CD14-positive monocyte (primary cell): Measurements from ENCODE around the gene OR6C74. TPM values are rescaled to one million over a fixed set of nuclear protein-coding genes. Genes with fewer than 3 reads are reported as not detected.

Experiments
- DNase-seq, 3 donors: peaks; one replicate each; pipeline ENCODE4 v3.0.0-alpha.2; 2011 to 2022
- H2AFZ ChIP-seq: 2 replicates; pipeline ENCODE4 v1.6.0; 2012; ENCODE audit warnings: mild to moderate bottlenecking, low read depth, low read length, inconsistent platforms; ENCODE audit not compliant: insufficient read depth, poor library complexity, severe bottlenecking
- H3K27ac ChIP-seq, 2 donors: 1 replicate in 1 of 2; 2 replicates in 1 of 2; pipeline ENCODE4 v1.5.1; 2012 to 2013; ENCODE audit warnings: low read length in 2 of 2, control low read depth in 1 of 2, inconsistent platforms in 1 of 2, low read depth in 1 of 2, mild to moderate bottlenecking in 1 of 2
- H3K27me3 ChIP-seq, 2 donors: one replicate each; pipeline versions ENCODE4 v1.6.0 to v1.6.1; 2011 to 2013; ENCODE audit warnings: low read length in 2 of 2; ENCODE audit not compliant: control insufficient read depth in 2 of 2, insufficient read depth in 2 of 2
- H3K36me3 ChIP-seq, 2 donors: replicated peaks in 1 of 2; 1 replicate in 1 of 2; 2 replicates in 1 of 2; pipeline versions ENCODE4 v1.5.1 to v1.6.1; 2012 to 2013; ENCODE audit warnings: low read length in 2 of 2, control low read depth in 1 of 2, inconsistent platforms in 1 of 2, mild to moderate bottlenecking in 1 of 2; ENCODE audit not compliant: insufficient read depth in 2 of 2, control insufficient read depth in 1 of 2
- H3K4me1 ChIP-seq, 2 donors: 1 replicate in 1 of 2; 2 replicates in 1 of 2; pipeline versions ENCODE4 v1.5.1 to v1.6.1; 2012 to 2013; ENCODE audit warnings: low read length in 2 of 2, control low read depth in 1 of 2, inconsistent platforms in 1 of 2, mild to moderate bottlenecking in 1 of 2, moderate library complexity in 1 of 2; ENCODE audit not compliant: insufficient read depth in 2 of 2, control insufficient read depth in 1 of 2
- H3K4me2 ChIP-seq: replicated peaks from 2 replicates; pipeline ENCODE3; 2012; ENCODE audit warnings: low read length, moderate library complexity, mild to moderate bottlenecking; ENCODE audit not compliant: poor library complexity, severe bottlenecking; ENCODE audit errors: extremely low read depth
- H3K4me3 ChIP-seq, 3 experiments: fragments of 200-600 bp in 1 of 3; sonication (generic) in 1 of 3; replicated peaks in 1 of 3; 1 replicate in 2 of 3; 2 replicates in 1 of 3; pipeline ENCODE4 v1.5.1; 2011 to 2013; ENCODE audit warnings: low read length in 3 of 3, mild to moderate bottlenecking in 3 of 3, control low read depth in 2 of 3, low read depth in 2 of 3, inconsistent platforms in 1 of 3, moderate library complexity in 1 of 3
- H3K79me2 ChIP-seq: 2 replicates; pipeline ENCODE4 v1.6.0; 2012; ENCODE audit warnings: mild to moderate bottlenecking, control low read depth, inconsistent platforms, low read length, moderate library complexity; ENCODE audit not compliant: insufficient read depth
- H3K9ac ChIP-seq: 2 replicates; pipeline ENCODE4 v1.6.0; 2017; ENCODE audit warnings: low read length, mild to moderate bottlenecking; ENCODE audit not compliant: insufficient read depth, poor library complexity, severe bottlenecking
- H3K9me3 ChIP-seq, 2 donors: replicated peaks in 1 of 2; 1 replicate in 1 of 2; 2 replicates in 1 of 2; pipeline versions ENCODE4 v1.5.1 to v1.6.1; 2012 to 2013; ENCODE audit warnings: low read length in 2 of 2, control low read depth in 1 of 2; ENCODE audit not compliant: control insufficient read depth in 1 of 2, insufficient read depth in 1 of 2
- H4K20me1 ChIP-seq: 2 replicates; pipeline ENCODE4 v1.6.0; 2012; ENCODE audit warnings: mild to moderate bottlenecking, low read length, control low read depth, moderate library complexity; ENCODE audit not compliant: insufficient read depth
- H3K27ac Mint-ChIP-seq, 7 donors: one replicate each; pipeline ENCODE4 v1.8.0; 2020; ENCODE audit warnings: mild to moderate bottlenecking in 7 of 7, mixed read lengths in 7 of 7, moderate library complexity in 6 of 7, inconsistent platforms in 2 of 7
- H3K27me3 Mint-ChIP-seq, 3 donors: one replicate each; pipeline ENCODE4 v1.8.0; 2021 to 2022; ENCODE audit warnings: low read depth in 3 of 3, mild to moderate bottlenecking in 3 of 3, mixed read lengths in 3 of 3, moderate library complexity in 3 of 3, inconsistent platforms in 1 of 3
- H3K36me3 Mint-ChIP-seq, 2 donors: one replicate each; pipeline ENCODE4 v1.8.0; 2020; ENCODE audit warnings: mixed read lengths in 2 of 2, inconsistent platforms in 1 of 2, mild to moderate bottlenecking in 1 of 2
- H3K4me1 Mint-ChIP-seq: one replicate; pipeline ENCODE4 v1.8.0; 2020; ENCODE audit warnings: mild to moderate bottlenecking, mixed read lengths
- H3K4me3 Mint-ChIP-seq, 2 donors: one replicate each; pipeline ENCODE4 v1.8.0; 2020; ENCODE audit warnings: mild to moderate bottlenecking in 2 of 2, mixed read lengths in 2 of 2, moderate library complexity in 1 of 2
- H3K9me3 Mint-ChIP-seq, 7 donors: one replicate each; pipeline ENCODE4 v1.8.0; 2020 to 2022; ENCODE audit warnings: mixed read lengths in 7 of 7, mild to moderate bottlenecking in 6 of 7, moderate library complexity in 6 of 7, inconsistent platforms in 2 of 7
- CTCF ChIP-seq: fragments of 200-600 bp; IDR thresholded peaks from one replicate; pipeline ENCODE4 v1.8.0; 2022; ENCODE audit warnings: antibody characterized with exemption, mild to moderate bottlenecking
- WGBS: methylation state at CpG from one replicate; pipeline ENCODE4 v1.1.5; 2013; ENCODE audit warnings: missing lambda C conversion rate; ENCODE audit not compliant: insufficient coverage; 5-methylcytosine and 5-hydroxymethylcytosine counted together
- intact Hi-C, 2 donors: fragments of 100-400 bp; cut with micrococcal nuclease; formaldehyde crosslinking; loops; one replicate each; pipeline versions ENCODE4 v1.15.0 to v1.15.1; 2023
- polyA plus RNA-seq, 3 donors: library from polyadenylated mRNA; depleted of rRNA in 1 of 3; unstranded in 2 of 3; stranded (reverse) in 1 of 3; fragments of 300-500 nt in 2 of 3; fragments of >200 nt in 1 of 3; fragmentation: Illumina TruSeq in 2 of 3; gene quantifications; 1 replicate in 2 of 3; 2 replicates in 1 of 3; pipeline ENCODE4 v1.2.3, GENCODE V29; 2012 to 2021

Gene OR6C74
- polyA plus RNA-seq, 3 donors = not detected

- TF ChIP-seq CTCF = no peak
- H3K4me2 ChIP-seq = no peak overlapping the region
- H3K27me3 ChIP-seq = peaks cover 0 to 2% of the 10 kb centered on the region in 2 donors
- Mint-ChIP-seq H3K36me3 (no peaks in the 10 kb centered on the region), H3K9me3 (peaks cover 0 to 3% (median 0%) of the 10 kb centered on the region in 7 donors), H3K27me3 (peaks cover 2 to 6% (median 6%) of the 10 kb centered on the region in 3 donors), H3K4me3 (no peak overlapping the region), H3K27ac (no peak overlapping the region), H3K4me1 (no peaks in the 10 kb centered on the region)
- no peak overlapping the region for H3K27ac ChIP-seq
- H3K9me3 ChIP-seq = no peaks in the 10 kb centered on the region
- no peak overlapping the region for H2AFZ ChIP-seq
- H3K9ac ChIP-seq = no peak overlapping the region
- intact Hi-C loops = no loop called here
- H3K4me3 ChIP-seq = no peak overlapping the region
- WGBS = 80% methylated on average over 1 of the region's 1 CpG
- H3K36me3 ChIP-seq = no peaks in the 10 kb centered on the region
- no peak for DNase-seq
- H3K4me1 ChIP-seq = no peaks in the 10 kb centered on the region
- H4K20me1 ChIP-seq = no peaks in the 10 kb centered on the region
- H3K79me2 ChIP-seq = no peaks in the 10 kb centered on the region
These were observed 1.8 kb downstream of the OR6C74 start for GRCh38 chr12:55246159-55246558.

GRCh38 chr12:55250944-55251343 is 6.5 kb downstream of the OR6C74 start:
- Histone ChIP-seq H3K9me3 (no peaks in the 10 kb centered on the region), H4K20me1 (no peaks in the 10 kb centered on the region), H3K27ac (no peak overlapping the region), H3K36me3 (no peaks in the 10 kb centered on the region), H3K27me3 (peaks cover 0 to 2% of the 10 kb centered on the region in 2 donors), H3K79me2 (no peaks in the 10 kb centered on the region), H3K9ac (no peak overlapping the region), H3K4me1 (no peaks in the 10 kb centered on the region), H2AFZ (no peak overlapping the region), H3K4me2 (no peak overlapping the region), H3K4me3 (no peak overlapping the region)
- H3K4me3 Mint-ChIP-seq = no peak overlapping the region
- H3K9me3 Mint-ChIP-seq = no peaks in the 10 kb centered on the region
- no peak for DNase-seq
- no peaks in the 10 kb centered on the region for H3K4me1 Mint-ChIP-seq
- H3K36me3 Mint-ChIP-seq = no peaks in the 10 kb centered on the region
- TF ChIP-seq CTCF = no peak
- intact Hi-C loops = no loop called here
- WGBS = 100% methylated on average over 1 of the region's 3 CpGs
- H3K27ac Mint-ChIP-seq = no peak overlapping the region
- peaks cover 1 to 5% (median 2%) of the 10 kb centered on the region in 3 donors for H3K27me3 Mint-ChIP-seq
